ENCODE measurements around the gene KRT7. TPM values are rescaled to one million over a fixed set of nuclear protein-coding genes. Genes with fewer than 3 reads are reported as not detected.

The KRT7 gene
- total RNA-seq, 2 experiments from 2014 or later, result not detected

- TF ChIP-seq EZH2phosphoT487 (IDR thresholded peaks at IDR 0.05; ENCODE audit: borderline replicate concordance, low read depth, low read length) (no peak), CTCF (conservative IDR thresholded peaks at IDR 0.05; ENCODE audit: low read length) (no peak)
- Histone ChIP-seq H3K36me3 (ENCODE audit: insufficient read depth, low read length) (no peaks in the 10 kb centered on the region), H3K79me2 (ENCODE audit: insufficient read depth, low read depth, low read length) (no peaks in the 10 kb centered on the region), H3K27ac (ENCODE audit: low read depth, low read length, poor library complexity, severe bottlenecking) (no peak overlapping the region), H3K4me1 (ENCODE audit: insufficient read depth, low read length, poor library complexity, severe bottlenecking) (no peaks in the 10 kb centered on the region), H3K4me2 (ENCODE audit: low read length) (no peak overlapping the region), H3K9me2 (ENCODE audit: insufficient read depth, low read length) (no peaks in the 10 kb centered on the region), H4K20me1 (ENCODE audit: insufficient read depth, low read length) (no peaks in the 10 kb centered on the region), H3K9me3 (ENCODE audit: low read length) (no peaks in the 10 kb centered on the region), H2AFZ (ENCODE audit: low read length) (no peak overlapping the region), H3K4me3 (ENCODE audit: low read depth, low read length, poor library complexity, severe bottlenecking) (no peak overlapping the region)
- no peak for DNase-seq (ENCODE audit: low spot score)
- ChIA-PET CTCF (ENCODE audit: unreplicated experiment) (no interaction called here), POLR2A (interaction anchor here (1.8 kb wide), 1 partner anchor 12 kb away, joined by 4 read pairs; no protein-coding TSS in a partner anchor)
- intact Hi-C loops (cut with micrococcal nuclease; ENCODE audit: unreplicated experiment), result no loop called here
- no TSS peak for BruUV-seq (replicated peaks)
Observed at GRCh38 chr12:52184813-52185212, 48.2 kb upstream of the KRT7 start.

DNA sequence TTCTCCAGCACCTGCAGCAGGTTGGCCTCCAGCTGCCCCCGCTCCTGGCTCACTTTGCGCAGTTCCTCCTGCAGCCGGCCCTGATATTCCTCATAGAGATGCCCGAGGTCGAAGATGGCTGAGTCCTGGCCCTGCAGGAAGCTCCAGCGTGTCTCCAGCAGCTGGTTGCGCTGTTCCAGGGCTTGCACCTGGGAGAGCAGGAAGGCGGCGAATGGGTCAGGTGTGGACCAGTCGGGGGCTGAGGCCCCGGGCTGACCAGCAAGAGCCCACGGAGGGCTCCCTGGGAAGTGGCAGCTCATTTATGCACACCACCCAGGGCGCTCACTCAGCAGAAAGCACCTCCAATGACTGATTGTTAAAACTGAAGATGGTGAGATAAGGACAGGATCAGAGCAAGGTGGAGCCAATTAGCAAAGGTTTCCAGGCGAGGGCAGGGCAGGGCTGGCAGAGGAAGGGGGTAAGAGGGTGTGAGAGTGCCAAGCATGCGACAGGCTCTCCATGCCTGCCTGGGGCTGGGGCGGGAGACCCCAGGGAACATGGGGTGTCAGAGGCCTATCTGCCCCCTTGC is 47.6 kb upstream of the KRT7 start:
- no TSS peak for BruUV-seq (replicated peaks)
- no peak overlapping the region for H2AFZ ChIP-seq (ENCODE audit: low read length)
- DNase-seq (ENCODE audit: low spot score), result no peak
- intact Hi-C loops (cut with micrococcal nuclease; ENCODE audit: unreplicated experiment), result no loop called here
- ChIA-PET CTCF (ENCODE audit: unreplicated experiment) (no interaction called here), POLR2A (interaction anchor here (1.8 kb wide), 1 partner anchor 12 kb away, joined by 4 read pairs; no protein-coding TSS in a partner anchor)
- H3K4me2 ChIP-seq (ENCODE audit: low read length), result no peak overlapping the region
- H3K4me3 ChIP-seq (ENCODE audit: low read depth, low read length, poor library complexity, severe bottlenecking), result no peak overlapping the region
- no peaks in the 10 kb centered on the region for H3K9me3 ChIP-seq (ENCODE audit: low read length)
- H3K36me3 ChIP-seq (ENCODE audit: insufficient read depth, low read length), result no peaks in the 10 kb centered on the region
- H3K79me2 ChIP-seq (ENCODE audit: insufficient read depth, low read depth, low read length), result no peaks in the 10 kb centered on the region
- TF ChIP-seq CTCF (conservative IDR thresholded peaks at IDR 0.05; ENCODE audit: low read length) (no peak), EZH2phosphoT487 (IDR thresholded peaks at IDR 0.05; ENCODE audit: borderline replicate concordance, low read depth, low read length) (no peak)
- no peaks in the 10 kb centered on the region for H3K4me1 ChIP-seq (ENCODE audit: insufficient read depth, low read length, poor library complexity, severe bottlenecking)
- H3K9me2 ChIP-seq (ENCODE audit: insufficient read depth, low read length), result no peaks in the 10 kb centered on the region
- no peak overlapping the region for H3K27ac ChIP-seq (ENCODE audit: low read depth, low read length, poor library complexity, severe bottlenecking)
- H4K20me1 ChIP-seq (ENCODE audit: insufficient read depth, low read length), result no peaks in the 10 kb centered on the region

- no peak for DNase-seq (ENCODE audit: low spot score)
- intact Hi-C loops (cut with micrococcal nuclease; ENCODE audit: unreplicated experiment), result no loop called here
- H3K4me2 ChIP-seq (ENCODE audit: low read length), result no peak overlapping the region
- no peak overlapping the region for H3K4me3 ChIP-seq (ENCODE audit: low read depth, low read length, poor library complexity, severe bottlenecking)
- H3K36me3 ChIP-seq (ENCODE audit: insufficient read depth, low read length), result no peaks in the 10 kb centered on the region
- H3K27ac ChIP-seq (ENCODE audit: low read depth, low read length, poor library complexity, severe bottlenecking), result no peak overlapping the region
- no peak overlapping the region for H2AFZ ChIP-seq (ENCODE audit: low read length)
- ChIA-PET POLR2A (interaction anchor here (1.8 kb wide), 1 partner anchor 13 kb away, joined by 4 read pairs; no protein-coding TSS in a partner anchor), CTCF (ENCODE audit: unreplicated experiment) (no interaction called here)
- no TSS peak for BruUV-seq (replicated peaks)
- TF ChIP-seq EZH2phosphoT487 (IDR thresholded peaks at IDR 0.05; ENCODE audit: borderline replicate concordance, low read depth, low read length) (no peak), CTCF (conservative IDR thresholded peaks at IDR 0.05; ENCODE audit: low read length) (no peak)
- H3K9me2 ChIP-seq (ENCODE audit: insufficient read depth, low read length), result no peaks in the 10 kb centered on the region
- H3K9me3 ChIP-seq (ENCODE audit: low read length), result no peaks in the 10 kb centered on the region
- H3K79me2 ChIP-seq (ENCODE audit: insufficient read depth, low read depth, low read length), result no peaks in the 10 kb centered on the region
- H3K4me1 ChIP-seq (ENCODE audit: insufficient read depth, low read length, poor library complexity, severe bottlenecking), result no peaks in the 10 kb centered on the region
- no peaks in the 10 kb centered on the region for H4K20me1 ChIP-seq (ENCODE audit: insufficient read depth, low read length)
Observed at GRCh38 chr12:52186118-52186840, 46.8 kb upstream of the KRT7 start.
